GM12878 (cell line): Measurements from ENCODE around the gene COL21A1.

Experiments
- CTCF ChIP-seq, 3 experiments: IDR thresholded peaks in 2 of 3; conservative IDR thresholded peaks in 1 of 3; 2 replicates each; pipeline ENCODE4 v1.5.1; 2011; ENCODE audit warnings: low read depth in 3 of 3, low read length in 3 of 3, mild to moderate bottlenecking in 3 of 3, control low read depth in 2 of 3, moderate library complexity in 2 of 3, inconsistent platforms in 1 of 3, mixed read lengths in 1 of 3; ENCODE audit not compliant: control insufficient read depth in 2 of 3, insufficient read depth in 1 of 3; ENCODE audit errors: extremely low read depth in 1 of 3
- EGR1 ChIP-seq, 2 experiments: IDR thresholded peaks; 1 replicate in 1 of 2; 2 replicates in 1 of 2; pipeline ENCODE4 v1.6.1; 2011 to 2012; ENCODE audit warnings: low read depth in 2 of 2, low read length in 2 of 2, borderline replicate concordance in 1 of 2, mild to moderate bottlenecking in 1 of 2, moderate library complexity in 1 of 2
- EZH2 ChIP-seq: IDR thresholded peaks from 2 replicates; pipeline ENCODE4 v1.6.1; 2012; ENCODE audit warnings: low read depth, mild to moderate bottlenecking, control low read depth, inconsistent platforms, low read length, borderline replicate concordance; ENCODE audit not compliant: control insufficient read depth
- GABPA ChIP-seq: IDR thresholded peaks from 2 replicates; pipeline ENCODE4 v1.6.1; 2014; ENCODE audit warnings: antibody characterized with exemption, low read depth, mild to moderate bottlenecking, inconsistent platforms
- MAX ChIP-seq: IDR thresholded peaks from 2 replicates; pipeline ENCODE4 v1.6.1; 2012; ENCODE audit warnings: low read depth, low read length, improper control_type of control experiment
- POLR2A ChIP-seq: IDR thresholded peaks from 2 replicates; pipeline ENCODE4 v1.6.1; 2011; ENCODE audit warnings: low read depth, mild to moderate bottlenecking, low read length
- REST ChIP-seq: IDR thresholded peaks from 2 replicates; pipeline ENCODE4 v1.6.1; 2012; ENCODE audit warnings: mild to moderate bottlenecking, low read depth, low read length
- ZNF274 ChIP-seq: IDR thresholded peaks from one replicate; pipeline ENCODE4 v1.8.0; 2011; ENCODE audit not compliant: insufficient read length, insufficient read depth
- ZZZ3 ChIP-seq: IDR thresholded peaks from 2 replicates; pipeline ENCODE4 v1.6.1; 2011; ENCODE audit warnings: low read depth; ENCODE audit not compliant: control insufficient read depth, insufficient read length

GRCh38 chr6:56079751-56080540 is 167.4 kb downstream of the COL21A1 start:
- TF ChIP-seq EZH2 (no peak), GABPA (no peak), POLR2A (no peak), ZZZ3 (no peak), REST (no peak), ZNF274 (no peak), MAX (no peak), EGR1 (IDR thresholded peaks at IDR 0.05; ENCODE audit: borderline replicate concordance in 1 of 2, low read depth in 2 of 2, low read length in 2 of 2) (no peak), CTCF (IDR thresholded peaks at IDR 0.05 in 2 of 3, conservative IDR thresholded peaks at IDR 0.05 in 1 of 3; ENCODE audit: control insufficient read depth in 2 of 3, extremely low read depth in 1 of 3, insufficient read depth in 1 of 3, low read depth in 3 of 3, low read length in 3 of 3) (no peak)
